ENCODE data around the gene ETFA.

ETFA gene

DNA sequence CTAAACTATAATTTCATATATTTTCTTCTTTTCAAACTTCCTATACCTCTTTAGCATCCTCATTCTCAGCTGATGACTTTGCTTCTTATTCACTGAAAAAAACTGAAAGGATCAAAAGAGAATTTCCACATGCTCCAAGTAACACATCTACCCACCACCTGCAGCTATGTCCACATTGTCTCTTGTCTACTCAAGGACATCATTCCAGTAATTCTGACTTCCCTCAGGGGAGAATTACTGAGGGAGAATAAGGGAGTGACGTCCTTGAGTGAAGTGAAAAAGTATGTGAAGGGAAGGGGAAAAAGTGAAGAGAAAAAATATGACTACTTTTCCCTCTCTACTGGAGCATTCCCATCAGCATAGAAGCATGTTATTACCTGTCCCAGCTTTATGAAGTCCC is 32.6 kb downstream of the ETFA start:
- Histone ChIP-seq H3K4me2 (no peak overlapping the region), H3K27ac (no peak overlapping the region), H3K4me1 (ENCODE audit: low read depth, poor library complexity, severe bottlenecking) (no peaks in the 10 kb centered on the region), H3K79me2 (ENCODE audit: insufficient read depth, low read depth) (no peaks in the 10 kb centered on the region), H2AFZ (ENCODE audit: low read depth) (no peak overlapping the region), H3K9ac (no peak overlapping the region), H4K20me1 (ENCODE audit: insufficient read depth) (no peaks in the 10 kb centered on the region), H3K4me3 (IDR thresholded peaks at IDR 0.05; ENCODE audit: insufficient read depth, low read depth, low read length) (no peak overlapping the region), H3K27me3 (ENCODE audit: insufficient read depth, low read depth) (no peaks in the 10 kb centered on the region), H3K36me3 (ENCODE audit: insufficient read depth) (peaks cover 10% of the 10 kb centered on the region; the same call in 1 of the 2 replicates)
- TF ChIP-seq, protein P1, sequence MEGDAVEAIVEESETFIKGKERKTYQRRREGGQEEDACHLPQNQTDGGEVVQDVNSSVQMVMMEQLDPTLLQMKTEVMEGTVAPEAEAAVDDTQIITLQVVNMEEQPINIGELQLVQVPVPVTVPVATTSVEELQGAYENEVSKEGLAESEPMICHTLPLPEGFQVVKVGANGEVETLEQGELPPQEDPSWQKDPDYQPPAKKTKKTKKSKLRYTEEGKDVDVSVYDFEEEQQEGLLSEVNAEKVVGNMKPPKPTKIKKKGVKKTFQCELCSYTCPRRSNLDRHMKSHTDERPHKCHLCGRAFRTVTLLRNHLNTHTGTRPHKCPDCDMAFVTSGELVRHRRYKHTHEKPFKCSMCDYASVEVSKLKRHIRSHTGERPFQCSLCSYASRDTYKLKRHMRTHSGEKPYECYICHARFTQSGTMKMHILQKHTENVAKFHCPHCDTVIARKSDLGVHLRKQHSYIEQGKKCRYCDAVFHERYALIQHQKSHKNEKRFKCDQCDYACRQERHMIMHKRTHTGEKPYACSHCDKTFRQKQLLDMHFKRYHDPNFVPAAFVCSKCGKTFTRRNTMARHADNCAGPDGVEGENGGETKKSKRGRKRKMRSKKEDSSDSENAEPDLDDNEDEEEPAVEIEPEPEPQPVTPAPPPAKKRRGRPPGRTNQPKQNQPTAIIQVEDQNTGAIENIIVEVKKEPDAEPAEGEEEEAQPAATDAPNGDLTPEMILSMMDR (conservative IDR thresholded peaks at IDR 0.05; ENCODE audit: low read depth, low read length): no peak

DNA sequence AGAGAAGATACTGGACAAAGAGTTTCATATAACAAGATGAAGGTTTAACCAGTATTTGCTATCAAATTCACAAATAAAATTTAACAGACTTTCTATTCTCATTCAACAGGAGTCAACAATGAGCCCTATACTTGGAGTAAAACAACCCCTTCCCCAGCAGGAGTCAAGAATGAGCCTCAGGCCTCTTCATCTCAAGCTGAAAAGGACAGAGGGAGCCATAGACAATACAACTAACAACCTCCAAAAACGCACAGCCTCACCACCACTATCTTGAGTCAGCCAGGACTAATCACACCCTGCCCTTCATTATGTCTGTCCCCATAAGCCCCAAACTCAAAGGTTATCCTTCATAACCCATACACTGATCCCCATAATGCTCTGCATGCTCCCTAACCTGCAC is 36.4 kb downstream of the ETFA start:
- no peaks in the 10 kb centered on the region for H4K20me1 ChIP-seq (ENCODE audit: insufficient read depth)
- H3K79me2 ChIP-seq (ENCODE audit: insufficient read depth, low read depth): no peaks in the 10 kb centered on the region
- TF ChIP-seq, protein P1 (conservative IDR thresholded peaks at IDR 0.05; ENCODE audit: low read depth, low read length): no peak
- no peak overlapping the region for H3K27ac ChIP-seq
- peaks cover 5% of the 10 kb centered on the region; the same call in 1 of the 2 replicates for H3K36me3 ChIP-seq (ENCODE audit: insufficient read depth)
- H3K9ac ChIP-seq: no peak overlapping the region
- no peaks in the 10 kb centered on the region for H3K4me1 ChIP-seq (ENCODE audit: low read depth, poor library complexity, severe bottlenecking)
- no peak overlapping the region for H2AFZ ChIP-seq (ENCODE audit: low read depth)
- no peaks in the 10 kb centered on the region for H3K27me3 ChIP-seq (ENCODE audit: insufficient read depth, low read depth)
- no peak overlapping the region for H3K4me2 ChIP-seq
- H3K4me3 ChIP-seq (IDR thresholded peaks at IDR 0.05; ENCODE audit: insufficient read depth, low read depth, low read length): no peak overlapping the region

DNA sequence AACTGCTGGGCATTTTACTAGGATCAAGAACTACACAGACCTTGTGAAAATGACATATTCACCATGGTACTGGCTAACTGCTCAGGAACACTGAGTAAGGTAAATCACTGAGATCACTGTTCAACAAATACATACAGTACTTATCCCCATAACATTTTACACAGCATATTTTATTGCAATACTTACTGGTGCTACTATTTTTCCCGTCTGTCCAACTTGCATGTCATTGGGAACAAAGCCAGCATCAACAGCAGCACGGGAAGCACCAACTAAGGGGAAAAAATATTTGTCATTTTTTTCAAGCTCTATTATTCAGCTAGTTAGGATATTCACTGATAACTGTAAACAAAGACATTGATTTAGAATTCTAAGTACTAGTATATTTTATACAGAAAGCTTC is 37.0 kb downstream of the ETFA start:
- H3K4me3 ChIP-seq (IDR thresholded peaks at IDR 0.05; ENCODE audit: insufficient read depth, low read depth, low read length): no peak overlapping the region
- H3K36me3 ChIP-seq (ENCODE audit: insufficient read depth): peaks cover 5% of the 10 kb centered on the region; the same call in 1 of the 2 replicates
- H4K20me1 ChIP-seq (ENCODE audit: insufficient read depth): no peaks in the 10 kb centered on the region
- H2AFZ ChIP-seq (ENCODE audit: low read depth): no peak overlapping the region
- no peaks in the 10 kb centered on the region for H3K27me3 ChIP-seq (ENCODE audit: insufficient read depth, low read depth)
- H3K4me2 ChIP-seq: no peak overlapping the region
- H3K4me1 ChIP-seq (ENCODE audit: low read depth, poor library complexity, severe bottlenecking): no peaks in the 10 kb centered on the region
- H3K9ac ChIP-seq: no peak overlapping the region
- TF ChIP-seq, protein P1 (conservative IDR thresholded peaks at IDR 0.05; ENCODE audit: low read depth, low read length): no peak
- H3K79me2 ChIP-seq (ENCODE audit: insufficient read depth, low read depth): no peaks in the 10 kb centered on the region
- no peak overlapping the region for H3K27ac ChIP-seq

DNA sequence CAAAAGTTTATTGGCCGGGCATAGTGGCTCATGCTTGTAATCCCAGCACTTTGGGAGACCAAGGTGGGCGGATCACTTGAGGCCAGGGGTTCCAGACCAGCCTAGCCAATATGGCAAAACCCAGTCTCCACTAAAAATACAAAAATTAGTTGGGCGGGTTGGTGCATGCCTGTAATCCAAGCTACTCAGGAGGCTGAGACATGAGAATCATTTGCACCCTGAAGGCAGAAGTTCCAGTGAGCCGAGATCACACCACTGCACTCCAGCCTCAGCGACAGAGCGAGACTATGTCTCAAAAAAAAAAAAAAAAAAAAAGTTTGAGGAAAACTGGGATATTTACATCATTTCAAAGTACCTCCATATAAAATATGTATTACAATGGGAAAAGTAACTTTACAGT is 40.4 kb downstream of the ETFA start:
- no peaks in the 10 kb centered on the region for H3K27me3 ChIP-seq (ENCODE audit: insufficient read depth, low read depth)
- no peaks in the 10 kb centered on the region for H3K4me1 ChIP-seq (ENCODE audit: low read depth, poor library complexity, severe bottlenecking)
- no peak overlapping the region for H3K9ac ChIP-seq

More for the DNA sequence above, 40.4 kb downstream of the ETFA start:
- H3K27ac ChIP-seq: no peak overlapping the region
- H3K36me3 ChIP-seq (ENCODE audit: insufficient read depth): peaks cover 8% of the 10 kb centered on the region; the same call in 1 of the 2 replicates
- no peaks in the 10 kb centered on the region for H4K20me1 ChIP-seq (ENCODE audit: insufficient read depth)
- no peak overlapping the region for H2AFZ ChIP-seq (ENCODE audit: low read depth)
- TF ChIP-seq, protein P1 (conservative IDR thresholded peaks at IDR 0.05; ENCODE audit: low read depth, low read length): no peak
- H3K79me2 ChIP-seq (ENCODE audit: insufficient read depth, low read depth): no peaks in the 10 kb centered on the region
- H3K4me3 ChIP-seq (IDR thresholded peaks at IDR 0.05; ENCODE audit: insufficient read depth, low read depth, low read length): no peak overlapping the region
- no peak overlapping the region for H3K4me2 ChIP-seq

Data from KMS-11 (cell line).